ENCODE results near the gene OR5K4. TPM values are rescaled to one million over a fixed set of nuclear protein-coding genes. Genes with fewer than 3 reads are reported as not detected.

OR5K4 gene
- total and polyA plus RNA-seq, 9 of the 15 experiments (the other 6 are each of a cell fraction or from before 2014, with no cell fraction given) = not detected

DNA sequence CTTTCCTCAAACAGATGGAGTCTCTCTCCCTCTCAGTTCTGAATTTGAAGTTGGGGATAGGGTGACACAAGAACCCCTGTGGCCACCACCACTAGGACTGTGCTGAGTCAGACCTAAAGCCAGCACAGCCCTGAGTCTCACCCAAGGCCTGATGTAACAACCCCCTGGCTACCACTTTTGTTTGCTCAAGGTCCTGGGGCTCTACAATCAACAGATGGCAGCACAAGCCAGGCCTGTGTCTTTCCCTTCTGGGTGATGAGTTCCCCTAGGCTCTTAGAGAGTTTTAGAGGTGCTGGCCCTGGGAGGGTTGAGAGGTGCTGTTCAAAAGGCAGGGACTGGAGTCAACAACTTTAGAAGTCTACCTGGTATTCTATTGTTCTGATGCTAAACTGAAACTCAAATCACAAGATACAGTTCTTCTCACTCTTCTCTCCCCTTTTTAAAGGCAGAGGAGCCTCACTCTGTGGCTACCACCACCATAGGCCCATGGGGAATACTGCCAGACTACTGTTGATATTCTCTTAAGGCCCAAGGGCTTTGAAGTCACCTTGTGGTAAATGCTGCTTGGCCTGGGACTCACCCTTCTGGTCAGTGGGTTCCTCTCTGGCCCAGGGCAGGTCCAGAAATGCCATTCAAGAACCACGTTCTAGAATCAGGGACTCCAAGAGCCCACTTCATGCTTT is 6.5 kb downstream of the OR5K4 start:
- intact Hi-C loops (cut with micrococcal nuclease) = no loop called here

More for the DNA sequence above, 6.5 kb downstream of the OR5K4 start:
- Histone ChIP-seq H3K4me2 (ENCODE audit: insufficient read depth, low read length) (no peak overlapping the region), H3K27ac (ENCODE audit: extremely low read depth, low read depth, low read length) (no peak overlapping the region), H3K4me1 (replicated peaks in 1 of 2; ENCODE audit: control insufficient read depth in 2 of 2, insufficient read depth in 2 of 2, low read length in 2 of 2) (no peaks in the 10 kb centered on the region), H3K9ac (ENCODE audit: insufficient read depth in 1 of 2, low read depth in 2 of 2, low read length in 2 of 2) (no peak overlapping the region), H3K27me3 (ENCODE audit: control insufficient read depth in 2 of 2, insufficient read depth in 2 of 2, low read length in 2 of 2) (no peaks in the 10 kb centered on the region), H3K4me3 (no peak overlapping the region), H3K79me2 (ENCODE audit: control insufficient read depth, insufficient read depth, low read length) (no peaks in the 10 kb centered on the region), H2AFZ (ENCODE audit: low read depth, low read length) (no peak overlapping the region), H3K9me1 (ENCODE audit: control insufficient read depth, insufficient read depth, low read length) (no peaks in the 10 kb centered on the region), H3K36me3 (ENCODE audit: control insufficient read depth, insufficient read depth, low read length) (no peaks in the 10 kb centered on the region), H3K9me3 (replicated peaks; ENCODE audit: control insufficient read depth, insufficient read depth, low read depth, low read length) (no peaks in the 10 kb centered on the region), H4K20me1 (replicated peaks; ENCODE audit: control insufficient read depth, insufficient read depth, low read length) (no peaks in the 10 kb centered on the region)
- ChIA-PET CTCF (ENCODE audit: low intra/inter-chr PET ratio) (no interaction called here), POLR2A (no interaction called here)
- BruUV-seq (replicated peaks) = no TSS peak
- no peak for FAIRE-seq
- WGBS (ENCODE audit: insufficient coverage, low coverage, missing lambda C conversion rate) = 0% methylated on average over 1 of the region's 1 CpG
- TF ChIP-seq, protein P1, sequence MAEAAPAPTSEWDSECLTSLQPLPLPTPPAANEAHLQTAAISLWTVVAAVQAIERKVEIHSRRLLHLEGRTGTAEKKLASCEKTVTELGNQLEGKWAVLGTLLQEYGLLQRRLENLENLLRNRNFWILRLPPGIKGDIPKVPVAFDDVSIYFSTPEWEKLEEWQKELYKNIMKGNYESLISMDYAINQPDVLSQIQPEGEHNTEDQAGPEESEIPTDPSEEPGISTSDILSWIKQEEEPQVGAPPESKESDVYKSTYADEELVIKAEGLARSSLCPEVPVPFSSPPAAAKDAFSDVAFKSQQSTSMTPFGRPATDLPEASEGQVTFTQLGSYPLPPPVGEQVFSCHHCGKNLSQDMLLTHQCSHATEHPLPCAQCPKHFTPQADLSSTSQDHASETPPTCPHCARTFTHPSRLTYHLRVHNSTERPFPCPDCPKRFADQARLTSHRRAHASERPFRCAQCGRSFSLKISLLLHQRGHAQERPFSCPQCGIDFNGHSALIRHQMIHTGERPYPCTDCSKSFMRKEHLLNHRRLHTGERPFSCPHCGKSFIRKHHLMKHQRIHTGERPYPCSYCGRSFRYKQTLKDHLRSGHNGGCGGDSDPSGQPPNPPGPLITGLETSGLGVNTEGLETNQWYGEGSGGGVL (CRISPR knock-in tag; IDR thresholded peaks at IDR 0.05) = no peak
- TF ChIP-seq MCM3 (IDR thresholded peaks at IDR 0.05) = no peak
- TF ChIP-seq, protein P2, sequence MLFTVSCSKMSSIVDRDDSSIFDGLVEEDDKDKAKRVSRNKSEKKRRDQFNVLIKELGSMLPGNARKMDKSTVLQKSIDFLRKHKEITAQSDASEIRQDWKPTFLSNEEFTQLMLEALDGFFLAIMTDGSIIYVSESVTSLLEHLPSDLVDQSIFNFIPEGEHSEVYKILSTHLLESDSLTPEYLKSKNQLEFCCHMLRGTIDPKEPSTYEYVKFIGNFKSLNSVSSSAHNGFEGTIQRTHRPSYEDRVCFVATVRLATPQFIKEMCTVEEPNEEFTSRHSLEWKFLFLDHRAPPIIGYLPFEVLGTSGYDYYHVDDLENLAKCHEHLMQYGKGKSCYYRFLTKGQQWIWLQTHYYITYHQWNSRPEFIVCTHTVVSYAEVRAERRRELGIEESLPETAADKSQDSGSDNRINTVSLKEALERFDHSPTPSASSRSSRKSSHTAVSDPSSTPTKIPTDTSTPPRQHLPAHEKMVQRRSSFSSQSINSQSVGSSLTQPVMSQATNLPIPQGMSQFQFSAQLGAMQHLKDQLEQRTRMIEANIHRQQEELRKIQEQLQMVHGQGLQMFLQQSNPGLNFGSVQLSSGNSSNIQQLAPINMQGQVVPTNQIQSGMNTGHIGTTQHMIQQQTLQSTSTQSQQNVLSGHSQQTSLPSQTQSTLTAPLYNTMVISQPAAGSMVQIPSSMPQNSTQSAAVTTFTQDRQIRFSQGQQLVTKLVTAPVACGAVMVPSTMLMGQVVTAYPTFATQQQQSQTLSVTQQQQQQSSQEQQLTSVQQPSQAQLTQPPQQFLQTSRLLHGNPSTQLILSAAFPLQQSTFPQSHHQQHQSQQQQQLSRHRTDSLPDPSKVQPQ (CRISPR knock-in tag; IDR thresholded peaks at IDR 0.05; ENCODE audit: borderline replicate concordance) = no peak
- TF ChIP-seq ZNF79 (CRISPR knock-in tag; IDR thresholded peaks at IDR 0.05; ENCODE audit: low read depth) = no peak
- no peak for TF ChIP-seq ZBTB7A (IDR thresholded peaks at IDR 0.05; ENCODE audit: borderline replicate concordance, control insufficient read depth, low read depth, low read length)
- no peak for TF ChIP-seq SAP30 (IDR thresholded peaks at IDR 0.05; ENCODE audit: borderline replicate concordance, insufficient read depth, low read depth, low read length, poor library complexity, severe bottlenecking)
- ATAC-seq = peak; percentile 34; the same call in 1 of the 3 replicates
- in situ Hi-C loops (cut with MboI) = no loop called here
- DNase-seq (ENCODE audit: extremely low read depth in 1 of 4, low spot score in 3 of 4) = peak in 1 of 4 experiments; percentile 1

All from K562 (cell line).